A673 (cell line): ENCODE measurements around the gene FRRS1L. TPM values are rescaled to one million over a fixed set of nuclear protein-coding genes. Genes with fewer than 3 reads are reported as not detected.

Source experiments
- BruUV-seq: library from RNA; stranded (reverse); fragments of 400-500 nt; replicated peaks from 2 replicates; lab custom pipeline; 2021; lab: Mats Ljungman, UMichigan
- CTCF ChIA-PET: fragments of 300-600 bp; sonication (Branson Sonifier 250); formaldehyde crosslinking; loops from one replicate; lab custom pipeline; 2022; ENCODE audit warnings: antibody characterized with exemption; lab: Charles Lee
- POLR2A ChIA-PET: fragments of 300-600 bp; sonication (Branson Sonifier 250); formaldehyde crosslinking; loops from one replicate; lab custom pipeline; 2022; ENCODE audit warnings: antibody characterized with exemption; ENCODE audit not compliant: low non-redundant PET; lab: Charles Lee
- DNase-seq: peaks from one replicate; pipeline ENCODE4 v3.0.0-alpha.2; 2015; ENCODE audit warnings: low spot score
- H3K27ac ChIP-seq: fragments of 200-600 bp; sonication (generic); 2 replicates; pipeline ENCODE4 v1.5.1; 2016; ENCODE audit warnings: mixed run types, low read depth, mild to moderate bottlenecking, mixed read lengths, antibody characterized with exemption, low read length; ENCODE audit not compliant: poor library complexity, severe bottlenecking
- H3K27me3 ChIP-seq: fragments of 200-600 bp; sonication (generic); replicated peaks from 2 replicates; pipeline ENCODE4 v1.6.1; 2017; ENCODE audit warnings: mixed run types, low read depth, mild to moderate bottlenecking, mixed read lengths, antibody characterized with exemption, low read length; ENCODE audit not compliant: insufficient read depth, poor library complexity
- H3K36me3 ChIP-seq: fragments of 200-600 bp; sonication (generic); 2 replicates; pipeline ENCODE4 v1.6.1; 2016; ENCODE audit warnings: mixed run types, mild to moderate bottlenecking, mixed read lengths, antibody characterized with exemption, low read length; ENCODE audit not compliant: insufficient read depth, poor library complexity, severe bottlenecking
- H3K4me1 ChIP-seq: fragments of 200-600 bp; sonication (generic); 2 replicates; pipeline ENCODE4 v1.6.1; 2017; ENCODE audit warnings: mixed run types, mild to moderate bottlenecking, mixed read lengths, antibody characterized with exemption, low read length; ENCODE audit not compliant: insufficient read depth, poor library complexity, severe bottlenecking
- H3K4me3 ChIP-seq: fragments of 200-600 bp; sonication (generic); 2 replicates; pipeline ENCODE4 v1.5.1; 2016; ENCODE audit warnings: low read depth, mixed run types, mild to moderate bottlenecking, mixed read lengths, low read length; ENCODE audit not compliant: poor library complexity, severe bottlenecking
- H3K9me3 ChIP-seq: fragments of 200-600 bp; sonication (generic); 2 replicates; pipeline ENCODE4 v1.6.1; 2016; ENCODE audit warnings: mixed run types, low read depth, mild to moderate bottlenecking, mixed read lengths, antibody characterized with exemption, low read length; ENCODE audit not compliant: poor library complexity, severe bottlenecking
- CTCF ChIP-seq: fragments of 300-800, 200-600 bp; sonication (generic); conservative IDR thresholded peaks from 2 replicates; pipeline ENCODE4 v1.5.1; 2017; ENCODE audit warnings: low read depth, mild to moderate bottlenecking, antibody characterized with exemption, low read length, moderate library complexity, mixed read lengths
- EZH2 ChIP-seq: fragments of 200-600 bp; sonication (generic); IDR thresholded peaks from 2 replicates; pipeline ENCODE4 v1.6.1; 2017; ENCODE audit warnings: borderline replicate concordance, low read depth, mild to moderate bottlenecking, mixed read lengths, antibody characterized with exemption, low read length; ENCODE audit not compliant: poor library complexity, severe bottlenecking
- intact Hi-C: fragments of 100-400 bp; cut with micrococcal nuclease; formaldehyde crosslinking; loops from one replicate; pipeline ENCODE4 v1.10.0; 2022; ENCODE audit not compliant: unreplicated experiment
- total RNA-seq: library from RNA; stranded (reverse); gene quantifications from 2 replicates; pipeline ENCODE4 v1.2.3, GENCODE V29; 2021

Gene FRRS1L
- total RNA-seq, 1 experiment from 2014 or later = 0.41 TPM

- no peak for TF ChIP-seq EZH2
- TF ChIP-seq CTCF = no peak
- Histone ChIP-seq H3K36me3 (no peaks in the 10 kb centered on the region), H3K27me3 (no peaks in the 10 kb centered on the region), H3K27ac (no peak overlapping the region), H3K4me3 (no peak overlapping the region), H3K4me1 (no peaks in the 10 kb centered on the region), H3K9me3 (no peaks in the 10 kb centered on the region)
- POLR2A ChIA-PET = no interaction called here
- no TSS peak for BruUV-seq
- intact Hi-C loops = no loop called here
- no peak for DNase-seq
- CTCF ChIA-PET = no interaction called here
These were observed 23.1 kb upstream of the FRRS1L start for GRCh38 chr9:109190151-109190550.

GRCh38 chr9:109186857-109187520 lies 19.9 kb upstream of the FRRS1L start:
- intact Hi-C loops = no loop called here

GRCh38 chr9:109182940-109183798 lies 16.1 kb upstream of the FRRS1L start:
- ChIA-PET CTCF (interaction anchor here (0.6 kb wide), 1 partner anchor 101 kb away, joined by 3 read pairs; no protein-coding TSS in a partner anchor), POLR2A (no interaction called here)
- H3K9me3 ChIP-seq = no peaks in the 10 kb centered on the region
- H3K27ac ChIP-seq = no peak overlapping the region
- TF ChIP-seq CTCF = peak; percentile 38; the same call in 1 of the 2 replicates
- no peak for TF ChIP-seq EZH2
- intact Hi-C loops = no loop called here
- no peaks in the 10 kb centered on the region for H3K27me3 ChIP-seq
- DNase-seq = peak; percentile 10
- H3K4me3 ChIP-seq = no peak overlapping the region
- no TSS peak for BruUV-seq
- H3K4me1 ChIP-seq = no peaks in the 10 kb centered on the region
- H3K36me3 ChIP-seq = no peaks in the 10 kb centered on the region

More at GRCh38 chr9:109186857-109187520, 19.9 kb upstream of the FRRS1L start:
- H3K9me3 ChIP-seq = no peaks in the 10 kb centered on the region
- no peak overlapping the region for H3K27ac ChIP-seq
- H3K36me3 ChIP-seq = no peaks in the 10 kb centered on the region
- no peak for TF ChIP-seq CTCF
- TF ChIP-seq EZH2 = no peak
- no peaks in the 10 kb centered on the region for H3K27me3 ChIP-seq
- no peak overlapping the region for H3K4me3 ChIP-seq
- DNase-seq = no peak
- POLR2A ChIA-PET = no interaction called here
- H3K4me1 ChIP-seq = no peaks in the 10 kb centered on the region
- no TSS peak for BruUV-seq
- CTCF ChIA-PET = no interaction called here
